Activated CD8-positive, alpha-beta memory T cell treated with anti-CD3 and anti-CD28 coated beads, Interleukin-2, amount 50 U/mL, for 24 hours (primary cell): ENCODE data around the gene SLC2A9.

Experiments
- DNase-seq: peaks from one replicate; pipeline ENCODE4 v3.0.0-alpha.2; 2020; ENCODE audit errors: extremely low read depth

SLC2A9 gene

DNA sequence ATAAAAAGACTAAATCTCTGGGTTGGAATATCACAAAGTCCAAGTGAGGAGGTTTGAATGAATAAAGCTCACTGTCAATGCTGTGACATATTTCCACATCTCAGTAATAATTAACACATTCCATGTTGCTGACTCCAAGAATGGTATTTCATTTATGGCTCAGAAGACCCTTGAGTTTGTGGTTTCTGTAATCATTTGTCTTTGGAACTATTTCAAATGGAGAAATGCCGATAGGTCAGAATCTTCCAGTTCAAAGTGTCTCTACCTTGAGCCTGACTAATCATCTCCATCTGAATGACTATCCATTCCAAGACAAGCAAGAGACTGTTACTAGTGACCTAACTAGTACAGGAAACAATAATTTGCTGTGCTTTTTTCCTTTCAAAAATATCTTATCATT, 24.2 kb upstream of the SLC2A9 start:
- no peak for DNase-seq

DNA sequence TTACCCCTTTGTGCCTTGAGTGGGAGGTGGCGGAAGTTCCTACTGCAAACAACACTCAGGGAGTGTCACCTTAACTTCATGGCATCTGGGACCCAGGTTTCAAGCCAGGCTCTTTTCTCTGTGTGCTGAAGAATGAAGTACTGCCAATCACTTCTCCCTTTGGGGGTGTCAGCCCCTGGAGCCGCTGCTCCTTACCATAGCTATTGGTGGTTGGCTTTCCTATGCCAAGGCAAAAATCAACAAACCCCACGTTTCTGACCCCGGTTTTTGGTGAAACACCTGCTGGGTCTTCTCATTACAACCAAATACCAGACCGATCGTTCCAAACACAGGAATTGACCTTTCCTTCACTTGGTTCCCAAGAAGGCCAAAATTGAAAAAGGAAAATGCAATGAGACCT, 19.7 kb upstream of the SLC2A9 start:
- DNase-seq: no peak

DNA sequence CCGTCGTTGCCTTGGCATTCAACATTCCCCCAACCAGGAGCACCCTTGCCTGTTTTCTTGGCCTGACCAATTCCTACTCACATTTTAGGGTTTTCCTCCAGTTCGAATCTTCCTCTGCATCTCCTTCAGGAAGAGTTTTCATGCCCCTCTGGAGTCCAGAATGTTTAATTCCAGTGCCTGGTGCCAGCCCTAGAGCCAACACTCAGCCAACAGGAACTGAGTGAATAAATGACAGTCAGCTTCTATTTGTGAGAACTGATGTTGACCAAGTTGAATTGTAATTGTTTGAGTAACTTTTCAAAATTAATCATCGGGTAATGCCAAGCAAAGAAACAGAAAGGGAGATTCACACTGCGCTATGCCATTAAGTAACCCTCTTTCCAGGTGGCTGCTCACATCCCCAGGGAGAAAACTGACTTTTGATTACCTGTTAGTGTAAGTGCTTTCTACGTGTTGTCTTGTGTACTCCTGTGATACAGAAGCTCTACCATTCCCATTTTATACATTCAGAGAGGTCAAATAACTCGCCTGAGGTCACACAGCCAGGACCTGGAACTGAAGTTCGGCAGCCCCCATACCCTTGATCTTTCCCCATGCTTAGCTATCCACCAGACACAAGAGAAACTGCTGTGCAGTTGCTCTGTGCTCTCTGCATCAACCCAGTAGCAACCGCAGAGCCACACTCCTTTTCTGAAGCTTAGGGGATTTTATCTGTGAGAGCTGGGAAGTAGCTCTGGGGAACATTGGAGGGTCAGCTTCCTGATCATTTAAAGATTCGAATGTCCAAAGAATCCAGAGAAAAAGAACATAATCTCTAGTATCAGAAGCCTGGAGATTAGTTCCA, 19.0 kb upstream of the SLC2A9 start:
- DNase-seq: no peak

DNA sequence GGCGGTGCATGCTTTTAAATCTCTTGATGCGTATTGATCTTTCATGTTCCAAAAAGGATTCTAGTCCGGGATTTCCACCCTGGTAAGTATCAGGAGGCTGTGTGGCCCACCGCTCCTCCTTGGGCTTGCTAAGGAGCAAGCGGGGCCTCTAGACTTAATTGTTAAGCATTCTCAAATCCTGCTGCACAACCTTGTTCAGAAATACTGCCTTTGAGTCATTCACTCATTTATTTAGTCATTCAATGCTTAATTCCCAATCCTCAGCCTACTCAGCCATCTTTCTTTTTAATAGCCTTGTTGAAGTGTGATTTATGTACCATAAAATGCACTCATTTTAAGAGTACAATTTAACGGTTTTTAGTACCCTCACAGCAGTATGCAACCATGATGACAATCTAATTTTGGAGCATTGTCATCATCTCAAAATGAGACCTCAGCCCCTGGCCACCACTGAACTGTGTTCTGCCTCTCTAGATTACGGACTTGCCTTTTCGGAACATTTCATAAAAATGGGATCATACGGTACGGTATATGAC, 15.6 kb upstream of the SLC2A9 start:
- DNase-seq: no peak

DNA sequence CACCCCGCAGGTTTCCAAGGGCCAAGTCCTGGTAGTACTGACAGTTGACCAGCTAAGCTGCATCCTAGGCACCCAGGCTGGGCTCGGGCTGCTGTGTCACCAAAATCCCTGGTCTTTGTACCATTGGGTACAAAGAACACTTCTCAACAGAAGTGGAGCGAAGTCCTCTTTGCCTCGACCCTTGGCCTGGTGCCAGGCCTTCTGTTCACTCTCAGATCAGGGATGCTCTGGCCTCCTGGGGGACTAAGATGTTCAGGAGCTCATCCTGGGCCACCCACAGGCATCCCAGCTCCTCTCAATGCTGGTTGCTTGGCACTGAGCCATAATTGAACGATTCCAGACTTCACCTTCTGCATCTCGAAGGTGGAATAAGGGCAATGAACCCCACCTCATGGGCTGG, 13.8 kb upstream of the SLC2A9 start:
- DNase-seq: no peak

DNA sequence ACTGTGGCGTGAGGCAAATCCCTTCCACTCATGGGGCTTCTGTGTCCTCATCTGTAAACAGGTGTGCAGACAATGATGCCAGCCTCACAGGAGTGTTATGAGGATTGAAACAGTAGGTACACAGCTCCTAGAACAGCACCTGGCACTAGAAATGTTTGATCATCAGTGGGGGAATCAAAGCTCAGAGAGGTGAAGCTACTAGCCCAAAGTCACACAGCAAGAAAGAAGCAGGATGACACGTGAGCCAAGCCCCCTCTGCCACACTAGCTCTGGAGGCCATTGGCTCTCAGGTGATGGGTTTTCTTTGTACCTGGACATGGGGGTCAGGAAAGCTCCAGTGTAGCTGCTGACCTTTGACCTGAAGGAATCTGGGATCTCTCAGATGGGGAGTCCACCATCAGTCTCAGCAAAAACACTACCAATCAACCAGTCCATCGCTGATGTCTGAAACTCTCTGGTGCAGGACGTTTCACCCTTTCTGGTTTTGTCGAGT, 13.4 kb upstream of the SLC2A9 start:
- DNase-seq: no peak

DNA sequence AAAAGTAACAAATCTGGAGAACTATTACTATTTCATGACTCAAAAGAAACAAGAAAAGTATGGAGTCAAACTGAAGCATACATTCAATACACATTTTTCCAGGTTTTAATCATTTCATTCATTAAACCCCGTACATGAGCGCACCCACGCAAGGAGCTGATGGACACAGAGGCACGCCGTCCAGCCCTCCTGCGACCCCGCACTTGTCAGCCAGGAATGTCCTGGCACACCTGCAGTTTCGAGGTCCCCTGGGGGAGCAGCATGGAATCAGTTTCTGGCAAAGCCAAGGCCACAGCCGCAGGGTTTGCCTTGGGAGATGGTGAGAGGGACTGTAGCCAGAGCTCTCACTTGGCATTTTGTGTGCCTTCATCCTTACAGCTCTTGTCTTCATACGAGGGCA, 12.8 kb upstream of the SLC2A9 start:
- no peak for DNase-seq

DNA sequence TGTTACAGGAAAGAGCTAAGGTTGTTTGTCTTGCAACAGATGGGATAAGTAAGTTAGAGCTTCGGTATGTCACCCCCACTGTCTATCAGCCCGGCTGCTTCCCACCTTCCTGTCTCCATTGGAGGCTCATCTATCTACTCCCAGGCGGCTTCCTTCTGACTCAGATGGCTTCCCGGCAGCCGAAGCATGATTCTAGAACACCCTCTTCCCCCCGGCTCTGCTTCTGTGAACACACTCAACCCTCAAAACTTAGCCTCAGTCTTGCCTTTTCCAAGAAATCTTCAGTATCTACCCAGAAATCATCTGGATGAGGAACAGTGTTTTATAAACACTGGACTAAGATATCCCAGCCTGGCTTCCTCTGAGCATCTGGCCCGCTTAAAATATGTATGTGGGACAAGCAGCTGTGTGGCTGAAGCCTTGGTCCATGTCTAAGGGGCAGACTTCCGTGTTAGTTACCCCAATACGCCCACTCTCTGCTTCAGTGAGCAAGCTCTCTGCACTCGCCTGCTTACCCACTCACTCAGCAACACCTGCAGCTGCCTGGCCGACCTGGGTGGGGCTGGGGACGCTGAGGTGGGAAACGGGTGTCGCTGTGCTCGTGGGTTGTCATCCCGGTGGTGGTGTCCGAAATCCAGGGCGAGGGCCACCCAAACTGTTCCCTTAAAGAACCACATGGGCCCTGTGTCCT, 12.0 kb upstream of the SLC2A9 start:
- no peak for DNase-seq

DNA sequence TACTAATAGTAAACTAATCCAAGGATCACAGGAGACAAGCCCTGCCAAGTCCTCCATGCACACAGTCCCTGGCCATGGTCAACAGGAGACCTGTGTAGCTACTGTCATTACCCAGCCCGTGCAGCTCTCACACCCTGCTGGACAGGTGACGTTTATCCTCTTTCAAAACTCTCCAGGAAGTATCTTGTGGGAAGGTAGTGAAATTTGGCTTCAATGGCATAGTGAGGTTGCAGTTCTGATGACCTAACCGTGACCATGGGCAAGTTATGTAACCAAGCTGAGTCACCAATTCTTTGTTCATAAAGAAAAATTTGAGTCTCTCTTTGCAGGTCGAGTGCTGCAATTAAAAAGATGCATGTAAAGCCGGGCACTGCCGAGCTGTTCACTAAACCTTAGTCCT, 11.3 kb upstream of the SLC2A9 start:
- no peak for DNase-seq

DNA sequence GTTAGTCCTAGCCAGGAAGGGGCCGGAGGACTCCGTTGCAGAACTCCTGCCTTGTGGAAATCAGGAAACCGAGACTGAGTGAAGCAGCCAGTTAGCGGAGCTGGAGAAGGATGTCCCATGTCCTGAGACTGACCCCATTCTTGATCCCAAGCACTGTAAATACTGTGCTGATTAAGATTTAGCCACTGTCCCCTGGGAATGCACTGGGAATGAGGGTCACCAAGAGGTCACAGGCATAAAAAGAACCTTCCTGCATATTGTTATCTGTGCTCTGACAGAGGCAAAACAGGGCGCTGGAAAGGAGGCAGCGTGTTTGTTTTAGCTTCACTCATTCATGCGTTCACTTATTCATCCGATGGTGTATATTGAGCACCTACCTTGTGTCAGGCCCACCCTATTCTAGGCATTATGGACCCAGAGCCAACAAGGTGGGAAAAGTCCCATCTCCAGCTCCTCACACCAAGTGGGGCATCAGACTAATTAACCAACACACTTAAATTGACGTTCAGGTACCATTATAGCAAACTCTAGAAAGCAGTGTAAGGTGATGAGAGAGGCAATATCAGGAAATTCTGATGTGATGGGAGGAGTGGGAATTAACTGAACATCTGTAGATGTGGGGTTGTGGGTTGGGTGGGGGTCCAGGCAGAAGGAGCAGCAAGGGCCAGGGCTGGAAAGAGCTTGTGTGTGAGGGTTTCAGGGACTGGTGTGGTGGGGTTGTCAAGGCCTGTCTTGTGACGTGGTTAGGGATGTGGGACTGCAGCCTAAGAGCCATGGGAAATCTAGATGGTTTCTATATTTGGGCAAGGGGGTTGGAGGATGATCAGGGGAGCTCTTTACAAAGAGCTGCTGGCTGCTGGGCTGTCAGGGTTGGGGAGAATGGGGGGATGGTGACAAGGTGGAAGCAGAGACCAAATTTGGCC, 10.6 kb upstream of the SLC2A9 start:
- no peak for DNase-seq

DNA sequence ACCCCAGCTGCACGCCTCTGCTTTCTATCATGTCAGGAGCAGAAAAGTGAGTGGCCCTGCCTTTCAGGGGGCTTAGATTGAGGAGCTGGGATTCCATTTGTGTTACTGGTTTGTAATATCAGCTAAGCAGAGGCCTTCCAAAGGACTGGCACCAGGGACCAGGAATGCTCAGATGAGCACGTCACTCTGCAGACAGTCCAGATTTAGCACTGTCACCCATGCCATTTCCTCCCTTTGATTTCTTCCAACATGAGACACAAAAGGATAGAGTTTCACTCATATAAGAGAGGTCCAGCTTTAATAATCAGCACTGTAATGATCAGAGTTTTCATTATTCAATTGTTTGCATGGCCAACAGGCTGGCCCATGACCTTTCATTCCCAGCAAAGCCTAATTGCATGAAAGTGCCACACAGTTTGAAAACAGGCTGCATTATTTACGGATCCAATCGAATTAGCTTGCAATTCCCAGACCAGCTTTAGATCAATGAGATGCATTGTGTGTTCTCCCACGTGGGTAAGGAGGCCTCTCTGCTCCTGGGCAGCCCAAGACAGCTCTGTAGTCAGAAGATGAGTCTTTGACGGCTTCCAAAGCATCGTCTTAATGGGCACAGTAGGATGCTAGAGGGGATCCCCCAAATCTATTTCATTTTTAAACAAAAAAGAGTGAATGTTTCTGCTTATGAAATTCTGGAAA, 9.8 kb upstream of the SLC2A9 start:
- no peak for DNase-seq

DNA sequence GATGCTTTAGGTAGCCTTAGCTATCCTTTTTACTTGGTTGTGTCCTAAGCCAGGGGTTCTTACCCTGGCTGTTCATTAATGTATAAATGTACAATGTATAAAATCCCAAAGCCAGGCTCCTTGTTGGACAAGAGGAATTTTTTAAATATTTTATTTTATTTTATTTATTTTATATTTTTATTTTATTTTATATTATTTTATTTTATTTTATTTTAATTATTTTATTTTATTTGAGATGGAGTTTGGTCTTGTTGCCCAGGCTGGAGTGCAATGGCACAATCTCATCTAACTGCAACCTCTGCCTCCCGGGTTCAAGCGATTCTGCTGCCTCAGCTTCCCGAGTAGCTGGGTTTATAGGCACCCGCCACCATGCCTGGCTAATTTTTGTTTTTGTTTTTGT, 8.1 kb upstream of the SLC2A9 start:
- no peak for DNase-seq

DNA sequence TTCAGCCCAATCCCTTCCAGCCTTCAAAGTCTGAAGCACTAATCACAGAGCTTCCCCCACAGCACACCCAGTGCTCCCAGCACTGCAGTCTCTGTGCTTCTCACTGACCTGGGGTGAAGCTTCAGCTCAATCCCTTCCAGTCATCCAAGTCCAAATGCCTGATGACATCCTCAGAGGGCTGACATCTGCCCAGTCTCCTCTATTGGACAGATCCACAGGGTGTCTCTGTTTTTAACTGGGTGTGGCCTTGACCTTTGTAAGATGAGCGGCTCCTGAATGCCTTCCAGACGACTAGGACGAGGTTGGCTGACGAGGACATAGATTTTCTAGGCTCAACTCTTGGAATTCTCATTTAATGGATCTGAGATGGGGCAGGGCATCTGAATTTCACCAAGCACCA, 7.6 kb upstream of the SLC2A9 start:
- DNase-seq: no peak

DNA sequence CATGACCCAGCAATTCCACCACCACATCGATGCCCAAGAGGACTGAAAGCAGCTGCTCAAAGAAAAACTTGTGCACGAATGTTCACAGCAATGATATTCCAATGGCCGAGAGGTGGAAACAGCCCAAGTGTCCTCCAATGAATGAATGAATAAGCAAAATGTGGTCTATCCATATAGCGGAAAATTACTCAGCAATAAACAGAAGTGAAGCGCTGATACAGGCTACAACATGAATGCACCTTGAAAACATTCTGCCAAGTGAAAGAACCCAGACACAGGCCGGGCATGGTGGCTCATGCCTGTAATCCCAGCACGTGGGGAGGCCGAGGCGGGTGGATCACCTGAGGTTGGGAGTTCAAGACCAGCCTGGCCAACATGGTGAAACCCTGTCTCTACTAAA, 5.2 kb upstream of the SLC2A9 start:
- no peak for DNase-seq

DNA sequence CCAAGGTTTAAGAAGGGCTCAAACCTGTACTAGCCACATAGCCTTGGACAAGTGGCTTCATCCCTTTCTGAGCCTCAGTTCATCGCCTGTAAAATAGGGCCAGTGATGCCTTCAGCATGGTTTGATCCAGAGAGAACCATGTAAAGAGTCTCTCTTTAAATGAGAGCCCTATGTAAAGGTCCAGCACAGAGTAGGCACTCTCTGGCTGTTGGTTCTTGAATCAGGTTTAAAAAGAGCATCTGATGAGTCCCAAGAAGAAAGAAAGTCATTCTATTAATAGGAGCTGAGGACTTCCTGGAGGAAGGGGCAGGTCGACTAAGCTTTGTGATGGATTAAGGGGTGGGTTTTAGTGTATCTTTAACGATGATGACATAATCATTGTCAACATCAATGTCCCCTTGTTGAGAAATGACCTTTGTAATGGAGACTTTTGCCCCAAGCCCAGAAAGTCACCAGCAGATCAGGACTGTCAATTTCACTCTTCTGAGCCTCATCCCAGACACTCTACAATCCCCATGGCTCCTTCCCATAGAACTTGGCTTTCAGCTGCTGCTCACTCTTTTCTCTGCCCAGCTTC, 4.0 kb upstream of the SLC2A9 start:
- no peak for DNase-seq

DNA sequence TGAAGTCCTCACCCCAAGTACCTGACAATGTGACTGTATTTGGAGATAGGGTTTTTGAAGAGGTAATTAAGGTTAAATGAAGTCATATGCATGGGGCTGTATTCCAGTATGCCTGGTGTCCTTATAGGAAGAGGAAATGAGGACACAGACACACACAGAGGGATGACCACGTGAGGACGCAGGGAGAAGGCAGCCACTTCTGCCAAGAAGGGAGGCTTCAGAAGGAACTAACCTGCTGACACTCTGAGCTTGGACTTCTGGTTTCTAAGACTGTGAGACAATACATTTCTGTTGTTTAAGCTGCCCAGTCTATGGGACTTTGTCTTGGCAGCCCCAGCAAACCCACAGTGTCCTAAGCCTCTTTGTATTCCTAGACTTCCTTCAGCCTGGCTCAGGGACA, 3.0 kb upstream of the SLC2A9 start:
- no peak for DNase-seq

DNA sequence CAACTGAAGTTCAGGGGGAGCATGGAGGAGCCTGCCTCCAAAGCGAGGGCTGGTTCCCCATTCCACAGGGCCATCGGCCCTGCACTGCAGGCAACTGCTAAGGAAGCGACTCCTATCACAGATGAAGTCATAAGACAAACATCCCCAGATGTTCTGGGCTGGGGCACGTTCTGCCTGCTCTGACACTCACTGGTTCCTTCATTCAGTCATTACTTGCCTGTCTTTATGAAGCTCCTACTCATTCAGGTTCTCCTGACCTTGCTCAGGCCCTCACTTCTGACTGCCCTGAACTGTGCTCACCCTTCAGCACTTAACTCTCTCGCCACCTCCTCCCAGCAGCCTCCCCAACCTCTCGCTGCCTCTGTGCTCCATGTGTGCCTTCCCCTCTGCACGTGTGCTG, 2.5 kb upstream of the SLC2A9 start:
- no peak for DNase-seq

DNA sequence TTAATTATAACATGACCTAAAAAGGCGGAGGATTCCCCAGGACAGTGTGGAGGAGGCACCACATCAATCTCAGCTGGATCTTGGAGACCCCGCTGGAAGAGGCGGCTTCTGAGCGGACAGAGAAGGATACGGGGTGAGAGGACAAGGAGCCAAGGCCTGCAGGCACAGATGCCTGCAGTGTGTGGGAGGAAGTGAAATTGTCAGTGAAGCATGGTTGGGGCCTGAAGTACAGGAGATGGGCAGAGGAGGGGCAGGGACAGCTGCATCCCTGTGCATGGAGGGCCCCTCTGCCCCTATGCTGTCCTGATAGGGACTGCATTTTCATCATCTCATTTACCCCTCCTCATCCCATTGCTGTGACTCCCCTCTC, 1.7 kb upstream of the SLC2A9 start:
- no peak for DNase-seq

DNA sequence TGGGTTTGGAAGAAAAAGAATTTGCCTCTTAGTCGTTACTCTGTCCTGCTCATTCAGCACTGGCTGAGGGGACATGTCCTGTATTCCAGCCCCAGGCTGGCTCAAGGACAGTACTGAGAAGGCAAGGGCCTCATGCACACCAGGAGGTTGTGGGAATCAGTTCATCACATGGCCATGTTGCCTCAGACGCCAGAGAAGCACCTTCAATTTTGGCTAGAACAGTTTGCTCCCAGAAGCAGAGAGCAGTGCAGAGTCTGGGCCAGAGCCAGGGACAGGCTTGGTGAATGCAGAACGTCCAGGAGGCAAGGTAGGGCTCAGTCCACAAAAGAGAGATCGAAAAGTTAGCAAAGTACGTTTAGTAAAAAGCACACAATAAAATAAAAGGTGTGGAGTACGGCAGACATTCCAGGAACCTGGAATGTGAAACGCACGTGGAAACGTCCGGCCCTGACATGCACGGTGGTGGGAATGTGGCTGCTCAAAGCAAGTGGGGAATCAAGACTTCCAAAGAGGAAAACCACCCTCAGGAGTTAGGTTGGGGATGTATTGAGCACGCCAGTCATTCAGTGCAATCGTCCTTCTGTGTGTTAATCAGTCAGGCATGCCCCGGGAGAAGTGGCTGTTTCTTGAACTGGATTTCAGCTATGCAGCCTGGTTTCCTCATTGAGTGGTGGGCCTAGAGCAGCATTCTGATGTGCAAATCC, 1.2 kb upstream of the SLC2A9 start:
- DNase-seq: no peak

DNA sequence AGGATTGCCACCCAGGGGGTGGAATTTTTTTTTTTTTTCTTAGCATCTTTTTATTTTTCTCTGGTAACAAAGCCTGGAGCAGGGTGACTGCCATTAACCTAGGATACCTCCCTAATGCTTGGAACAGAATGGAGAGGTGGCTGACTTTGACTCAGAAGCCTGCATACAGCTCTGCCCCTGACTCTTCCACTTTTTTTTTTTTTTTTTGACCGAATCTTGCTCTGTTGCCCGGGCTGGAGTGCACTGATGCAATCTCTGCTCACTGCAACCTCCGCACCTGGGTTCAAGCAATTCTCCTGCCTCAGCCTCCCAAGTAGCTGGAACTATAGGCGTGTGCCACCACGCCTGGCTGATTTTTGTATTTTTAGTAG, 341 bp upstream of the SLC2A9 start:
- no peak for DNase-seq

DNA sequence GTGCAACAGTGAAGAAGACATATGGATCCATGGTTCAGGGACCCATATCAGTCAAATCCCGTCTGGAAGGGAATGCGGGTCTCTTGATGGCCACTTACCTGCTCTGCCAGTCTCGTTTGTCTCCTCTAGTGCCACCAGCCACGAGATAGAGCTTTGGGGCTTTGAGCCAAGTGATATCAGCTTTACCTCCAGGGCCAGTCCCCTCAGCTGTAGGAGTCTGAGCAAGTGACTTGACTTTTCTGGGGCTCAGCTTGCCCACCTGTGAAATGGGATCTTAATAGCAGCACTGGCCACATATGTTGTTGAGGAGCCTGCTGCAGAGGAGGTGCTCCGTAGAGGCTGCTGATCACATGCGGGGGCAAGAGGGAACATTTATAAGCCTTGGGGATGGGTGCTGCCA, 1.2 kb downstream of the SLC2A9 start:
- DNase-seq: no peak
